AG10803 (cell line): ENCODE results near the gene PTPRM.
"Not testable (repeated sequence)": the region's sequence is repeated elsewhere in the genome, so short reads cannot be mapped to it uniquely, and the experiment has no call there.

Source experiments
- DNase-seq: peaks from one replicate; pipeline ENCODE4 v3.0.0; 2010; ENCODE audit warnings: low read depth
- H3K4me3 ChIP-seq: 2 replicates; pipeline ENCODE4 v1.5.1; 2011; ENCODE audit warnings: mild to moderate bottlenecking, low read length, control low read depth
- TF ChIP-seq, protein P1 (sequence below): conservative IDR thresholded peaks from 2 replicates; pipeline ENCODE4 v1.5.1; 2011; ENCODE audit warnings: mild to moderate bottlenecking, low read length, control low read depth, inconsistent platforms

The PTPRM gene

DNA sequence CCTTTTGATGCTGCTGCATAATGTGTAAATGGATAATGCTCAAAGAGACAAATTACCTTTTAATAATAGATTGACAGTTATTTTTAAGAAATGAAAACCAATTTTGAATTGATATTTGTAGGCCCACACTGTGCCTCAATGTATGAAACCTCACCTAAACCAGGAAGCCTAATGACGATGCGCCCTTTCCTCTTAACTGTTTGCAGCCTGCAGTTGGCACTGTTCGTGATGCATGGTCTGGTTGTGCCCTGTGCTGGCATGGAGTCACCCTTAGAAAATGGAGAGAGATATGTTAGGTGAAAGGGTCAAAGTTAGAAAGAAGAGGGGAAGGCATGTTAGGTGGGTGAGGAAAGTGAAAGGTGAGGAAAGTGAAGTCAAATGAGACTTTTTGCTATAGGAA lies 390.2 kb downstream of the PTPRM start:
- no peak overlapping the region for H3K4me3 ChIP-seq

DNA sequence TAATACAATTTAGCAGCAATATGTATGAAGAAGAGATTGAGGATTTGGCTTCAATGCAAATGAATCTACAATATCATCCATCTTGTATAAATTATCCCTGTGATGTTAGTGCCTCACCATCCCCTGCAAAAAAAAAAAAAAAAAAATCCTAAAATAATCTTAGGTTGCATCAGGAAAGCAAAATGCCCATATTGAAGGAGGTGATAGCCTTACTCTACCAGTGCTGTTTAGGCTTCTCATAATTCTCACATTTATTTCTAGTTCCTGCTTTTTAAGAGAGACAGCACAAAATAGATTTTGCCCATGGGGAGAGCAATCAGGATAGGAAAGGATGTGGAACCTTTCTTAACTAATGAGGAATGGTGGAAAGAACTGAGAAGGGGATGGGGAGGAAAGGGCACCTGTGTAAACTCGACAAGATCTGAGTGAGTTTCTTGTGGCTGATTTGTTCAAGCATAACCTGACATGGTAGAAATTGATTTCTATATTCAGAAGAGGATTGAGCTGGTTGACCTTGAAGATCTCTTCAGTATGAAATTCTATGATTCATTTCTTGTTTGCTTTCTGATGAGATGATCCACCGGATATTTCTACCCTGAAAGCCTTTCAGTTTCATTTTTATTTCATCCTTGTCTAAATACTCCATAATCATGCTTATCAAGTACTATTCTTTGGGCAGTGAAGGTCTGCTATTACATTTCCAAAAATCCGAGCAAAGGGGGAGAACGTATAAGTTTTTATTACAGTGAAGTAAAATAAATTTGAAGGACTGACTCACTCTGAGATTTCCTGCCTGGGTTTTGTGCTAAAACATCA lies 391.2 kb downstream of the PTPRM start:
- TF ChIP-seq, protein P1, sequence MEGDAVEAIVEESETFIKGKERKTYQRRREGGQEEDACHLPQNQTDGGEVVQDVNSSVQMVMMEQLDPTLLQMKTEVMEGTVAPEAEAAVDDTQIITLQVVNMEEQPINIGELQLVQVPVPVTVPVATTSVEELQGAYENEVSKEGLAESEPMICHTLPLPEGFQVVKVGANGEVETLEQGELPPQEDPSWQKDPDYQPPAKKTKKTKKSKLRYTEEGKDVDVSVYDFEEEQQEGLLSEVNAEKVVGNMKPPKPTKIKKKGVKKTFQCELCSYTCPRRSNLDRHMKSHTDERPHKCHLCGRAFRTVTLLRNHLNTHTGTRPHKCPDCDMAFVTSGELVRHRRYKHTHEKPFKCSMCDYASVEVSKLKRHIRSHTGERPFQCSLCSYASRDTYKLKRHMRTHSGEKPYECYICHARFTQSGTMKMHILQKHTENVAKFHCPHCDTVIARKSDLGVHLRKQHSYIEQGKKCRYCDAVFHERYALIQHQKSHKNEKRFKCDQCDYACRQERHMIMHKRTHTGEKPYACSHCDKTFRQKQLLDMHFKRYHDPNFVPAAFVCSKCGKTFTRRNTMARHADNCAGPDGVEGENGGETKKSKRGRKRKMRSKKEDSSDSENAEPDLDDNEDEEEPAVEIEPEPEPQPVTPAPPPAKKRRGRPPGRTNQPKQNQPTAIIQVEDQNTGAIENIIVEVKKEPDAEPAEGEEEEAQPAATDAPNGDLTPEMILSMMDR = no peak
- no peak for DNase-seq
- H3K4me3 ChIP-seq = no peak overlapping the region

More for the DNA sequence above, 390.2 kb downstream of the PTPRM start:
- no peak for DNase-seq
- TF ChIP-seq, protein P1 = no peak

DNA sequence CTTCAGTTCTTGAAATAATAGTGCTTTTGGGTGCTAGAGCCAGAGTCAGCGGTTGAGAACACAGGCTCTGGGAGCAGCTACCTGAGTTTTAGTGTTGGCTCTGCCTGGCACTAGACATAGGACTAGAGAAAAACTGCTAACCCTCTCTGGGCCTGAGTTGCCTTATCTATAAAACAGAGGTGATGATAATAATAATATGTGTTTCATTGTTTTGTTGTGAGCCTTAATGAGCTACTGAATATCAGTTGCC lies 391.7 kb downstream of the PTPRM start:
- no peak for DNase-seq
- H3K4me3 ChIP-seq = no peak overlapping the region
- TF ChIP-seq, protein P1 = no peak

DNA sequence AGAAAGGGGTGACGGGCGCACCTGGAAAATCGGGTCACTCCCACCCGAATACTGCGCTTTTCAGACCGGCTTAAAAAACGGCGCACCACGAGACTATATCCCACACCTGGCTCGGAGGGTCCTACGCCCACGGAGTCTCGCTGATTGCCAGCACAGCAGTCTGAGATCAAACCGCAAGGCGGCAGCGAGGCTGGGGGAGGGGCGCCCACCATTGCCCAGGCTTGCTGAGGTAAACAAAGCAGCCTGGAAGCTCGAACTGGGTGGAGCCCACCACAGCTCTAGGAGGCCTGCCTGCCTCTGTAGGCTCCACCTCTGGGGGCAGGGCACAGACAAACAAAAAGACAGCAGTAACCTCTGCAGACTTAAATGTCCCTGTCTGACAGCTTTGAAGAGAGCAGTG lies 399.6 kb downstream of the PTPRM start:
- not testable (repeated sequence) for DNase-seq, H3K4me3 ChIP-seq

DNA sequence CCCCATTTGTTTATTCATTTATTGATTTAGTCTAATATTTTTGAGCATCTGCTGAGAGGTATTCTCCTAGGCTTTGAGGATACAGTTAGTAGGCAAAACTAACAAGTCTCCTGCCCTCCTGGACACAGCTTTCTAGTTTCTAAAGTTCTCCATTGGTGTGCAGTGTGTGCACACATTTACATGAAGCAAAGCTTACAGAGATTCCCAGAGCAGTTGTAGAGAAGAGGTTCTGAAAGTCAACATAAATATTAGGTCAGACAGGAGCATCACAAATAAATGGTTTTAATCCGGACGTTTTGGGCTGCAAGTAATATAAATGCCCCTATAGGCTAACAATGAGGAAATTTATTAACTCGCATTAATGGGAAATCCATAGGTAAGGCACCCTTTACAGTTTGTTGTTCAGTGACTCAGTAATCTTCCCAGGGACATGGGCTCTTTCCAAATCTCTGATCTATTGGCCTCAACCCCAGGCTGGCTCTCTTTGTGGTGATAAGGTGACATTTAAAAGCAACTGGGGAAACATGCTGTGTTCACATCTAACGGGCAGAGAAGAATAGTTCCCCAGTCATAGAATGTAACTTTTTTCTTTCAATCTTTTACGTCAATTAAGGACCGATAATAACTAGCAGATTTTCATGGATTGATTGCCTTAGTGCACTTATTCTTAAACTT lies 407.2 kb downstream of the PTPRM start:
- no peak overlapping the region for H3K4me3 ChIP-seq
- DNase-seq = no peak
- TF ChIP-seq, protein P1 = no peak

DNA sequence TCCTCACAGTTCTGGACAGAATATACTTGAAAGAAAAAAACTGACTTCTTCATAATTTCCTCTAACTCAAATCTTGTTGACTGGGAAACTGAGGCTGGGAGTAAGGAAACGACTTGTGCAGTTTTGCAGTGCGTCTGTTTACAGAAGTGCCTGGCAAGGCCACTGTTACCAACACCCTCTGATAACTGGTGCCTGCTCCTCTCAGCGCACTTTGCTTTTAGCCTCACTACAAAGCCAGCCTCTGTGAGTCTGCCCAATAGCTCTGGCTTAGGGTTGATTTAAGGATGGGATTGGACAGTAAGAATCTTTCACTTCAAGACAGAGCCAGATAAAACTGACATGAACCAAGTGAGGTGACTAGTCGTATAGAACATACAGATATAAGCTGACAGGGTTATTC lies 410.8 kb downstream of the PTPRM start:
- TF ChIP-seq, protein P1 = no peak
- no peak overlapping the region for H3K4me3 ChIP-seq

DNA sequence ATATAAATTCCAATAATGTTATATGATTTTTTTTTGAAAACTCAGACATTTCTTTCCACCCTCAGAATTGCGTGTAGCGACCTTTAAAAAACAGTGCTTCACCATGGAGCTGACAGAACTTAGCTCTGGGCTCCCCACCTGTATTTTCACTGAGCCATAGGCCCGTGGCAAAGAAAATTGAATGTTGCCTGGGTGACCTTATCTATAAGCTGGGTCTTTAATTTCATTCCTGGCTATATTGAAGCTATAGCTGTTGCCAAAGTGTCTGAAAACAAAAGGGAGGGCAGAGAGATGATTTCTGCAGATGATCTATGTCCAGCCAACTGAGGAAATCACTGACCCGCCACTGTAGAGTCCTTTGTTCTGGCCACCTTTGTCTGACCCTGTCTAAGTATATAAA lies 411.7 kb downstream of the PTPRM start:
- no peak overlapping the region for H3K4me3 ChIP-seq
- DNase-seq = no peak
- TF ChIP-seq, protein P1 = no peak

More for the DNA sequence above, 410.8 kb downstream of the PTPRM start:
- DNase-seq = no peak
